Measurements from ENCODE around the gene CENPE.
"Not testable (repeated sequence)": the region's sequence is repeated elsewhere in the genome, so short reads cannot be mapped to it uniquely, and the experiment has no call there.

Gene CENPE, protein sequence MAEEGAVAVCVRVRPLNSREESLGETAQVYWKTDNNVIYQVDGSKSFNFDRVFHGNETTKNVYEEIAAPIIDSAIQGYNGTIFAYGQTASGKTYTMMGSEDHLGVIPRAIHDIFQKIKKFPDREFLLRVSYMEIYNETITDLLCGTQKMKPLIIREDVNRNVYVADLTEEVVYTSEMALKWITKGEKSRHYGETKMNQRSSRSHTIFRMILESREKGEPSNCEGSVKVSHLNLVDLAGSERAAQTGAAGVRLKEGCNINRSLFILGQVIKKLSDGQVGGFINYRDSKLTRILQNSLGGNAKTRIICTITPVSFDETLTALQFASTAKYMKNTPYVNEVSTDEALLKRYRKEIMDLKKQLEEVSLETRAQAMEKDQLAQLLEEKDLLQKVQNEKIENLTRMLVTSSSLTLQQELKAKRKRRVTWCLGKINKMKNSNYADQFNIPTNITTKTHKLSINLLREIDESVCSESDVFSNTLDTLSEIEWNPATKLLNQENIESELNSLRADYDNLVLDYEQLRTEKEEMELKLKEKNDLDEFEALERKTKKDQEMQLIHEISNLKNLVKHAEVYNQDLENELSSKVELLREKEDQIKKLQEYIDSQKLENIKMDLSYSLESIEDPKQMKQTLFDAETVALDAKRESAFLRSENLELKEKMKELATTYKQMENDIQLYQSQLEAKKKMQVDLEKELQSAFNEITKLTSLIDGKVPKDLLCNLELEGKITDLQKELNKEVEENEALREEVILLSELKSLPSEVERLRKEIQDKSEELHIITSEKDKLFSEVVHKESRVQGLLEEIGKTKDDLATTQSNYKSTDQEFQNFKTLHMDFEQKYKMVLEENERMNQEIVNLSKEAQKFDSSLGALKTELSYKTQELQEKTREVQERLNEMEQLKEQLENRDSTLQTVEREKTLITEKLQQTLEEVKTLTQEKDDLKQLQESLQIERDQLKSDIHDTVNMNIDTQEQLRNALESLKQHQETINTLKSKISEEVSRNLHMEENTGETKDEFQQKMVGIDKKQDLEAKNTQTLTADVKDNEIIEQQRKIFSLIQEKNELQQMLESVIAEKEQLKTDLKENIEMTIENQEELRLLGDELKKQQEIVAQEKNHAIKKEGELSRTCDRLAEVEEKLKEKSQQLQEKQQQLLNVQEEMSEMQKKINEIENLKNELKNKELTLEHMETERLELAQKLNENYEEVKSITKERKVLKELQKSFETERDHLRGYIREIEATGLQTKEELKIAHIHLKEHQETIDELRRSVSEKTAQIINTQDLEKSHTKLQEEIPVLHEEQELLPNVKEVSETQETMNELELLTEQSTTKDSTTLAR (N-terminal part only)

DNA sequence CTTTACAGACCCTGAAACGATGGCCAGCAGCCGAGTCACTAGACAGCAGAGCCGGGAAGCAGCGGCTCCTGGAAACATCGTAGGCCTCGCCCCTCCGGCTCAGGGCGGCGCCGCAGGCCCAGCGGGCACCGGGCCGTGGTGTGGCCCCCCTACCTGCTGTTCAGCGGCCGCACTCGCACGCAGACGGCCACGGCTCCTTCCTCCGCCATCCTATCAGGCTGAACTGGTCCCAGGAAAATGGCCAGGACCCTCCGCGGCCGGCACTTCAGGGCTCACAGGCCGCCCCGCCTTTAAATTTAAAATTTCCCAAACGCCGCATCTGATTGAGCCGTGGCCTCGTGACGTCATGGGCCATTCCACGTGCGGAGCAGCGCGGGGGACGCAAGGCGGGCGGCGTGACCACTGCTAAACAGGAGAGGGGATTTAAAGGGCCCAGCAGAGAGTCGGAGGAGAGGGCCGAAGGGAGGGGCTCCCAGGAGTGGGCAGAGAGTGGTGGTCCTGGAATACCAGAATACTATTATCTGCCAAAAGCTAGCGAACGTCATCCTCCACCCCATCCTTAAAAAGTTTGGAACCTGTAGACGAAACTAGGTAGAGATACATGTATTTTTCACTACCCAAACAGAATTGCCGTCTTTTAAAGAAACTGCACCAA is at the start of gene CENPE:
Gene CENPE (minus strand): TSS at position 233 of the 655 bp plus-strand sequence. CDS start 24 bp downstream, at position 209.
- DNase-seq (ENCODE audit: low spot score), result peak; percentile 85

DNA sequence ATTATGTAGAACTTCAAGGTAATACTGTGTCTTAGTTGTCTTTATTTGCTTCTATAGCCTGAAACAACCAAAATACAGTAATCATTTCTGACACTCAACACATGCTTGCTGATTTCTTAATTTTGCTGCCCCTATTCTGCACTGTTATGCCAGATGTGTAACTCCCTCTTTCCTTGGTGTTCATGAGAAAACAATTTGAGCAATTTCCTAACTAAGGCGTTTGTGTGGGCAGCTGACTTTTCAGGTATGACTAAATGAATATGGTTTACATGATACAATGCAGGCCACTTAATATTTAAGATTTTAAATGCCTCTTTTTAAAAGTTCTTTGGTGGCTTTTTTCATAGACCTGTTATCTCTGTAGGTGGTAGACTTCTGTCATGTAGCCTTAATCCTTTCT is 46.1 kb upstream of the CENPE start:
- no peak for DNase-seq (ENCODE audit: low spot score)

DNA sequence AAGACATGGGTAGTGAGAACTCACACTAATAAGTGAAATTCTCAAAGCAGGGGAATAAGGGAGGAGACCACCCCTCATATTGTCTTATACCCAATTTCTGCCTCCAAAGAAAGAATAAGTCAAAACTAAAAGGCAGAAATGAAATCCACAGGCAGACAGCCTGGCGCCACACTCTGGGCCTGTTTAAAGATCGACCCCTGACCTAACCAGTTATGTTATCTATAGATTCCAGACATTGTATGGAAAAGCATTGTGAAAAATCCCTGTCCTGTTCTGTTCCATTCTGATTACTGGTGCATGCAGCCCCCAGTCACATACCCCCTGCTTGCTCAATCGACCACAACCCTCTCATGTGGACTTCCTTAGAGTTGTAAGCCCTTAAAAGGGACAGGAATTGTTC is 32.8 kb upstream of the CENPE start:
- not testable (repeated sequence) for DNase-seq (ENCODE audit: low spot score)

DNA sequence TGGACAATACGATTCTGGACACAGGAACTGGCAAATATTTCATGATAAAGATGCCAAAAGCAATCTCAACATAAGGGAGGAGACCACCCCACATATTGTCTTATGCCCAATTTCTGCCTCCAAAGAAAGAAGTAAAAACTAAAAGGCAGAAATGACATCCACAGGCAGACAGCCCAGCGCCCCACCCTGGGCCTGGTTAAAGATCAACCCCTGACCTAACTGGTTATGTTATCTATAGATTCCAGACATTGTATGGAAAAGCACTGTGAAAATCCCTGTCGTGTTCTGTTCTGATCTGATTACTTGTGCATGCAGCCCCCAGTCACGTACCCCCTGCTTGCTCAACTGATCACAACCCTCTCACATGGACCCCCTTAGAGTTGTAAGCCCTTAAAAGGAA is 25.4 kb upstream of the CENPE start:
- DNase-seq (ENCODE audit: low spot score), result not testable (repeated sequence)

DNA sequence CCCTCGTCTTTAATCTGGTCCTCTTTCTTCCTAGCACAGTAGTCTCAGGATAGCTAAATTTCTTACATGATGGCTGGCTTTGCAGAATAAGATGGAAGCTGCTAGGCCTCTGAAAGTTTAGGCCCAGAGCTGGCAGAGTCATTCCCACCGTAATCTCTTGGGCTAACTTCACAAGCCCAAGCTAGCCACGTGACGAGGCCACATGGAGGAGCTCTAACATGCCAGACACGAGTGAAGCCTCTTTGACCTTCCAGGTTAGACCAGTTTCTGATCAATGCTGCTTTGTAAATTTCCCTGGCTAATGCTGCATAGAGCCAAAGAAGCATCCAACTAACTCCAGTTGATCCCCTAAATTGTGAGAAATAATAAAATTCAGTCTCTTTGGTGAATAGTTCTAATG is 9.5 kb upstream of the CENPE start:
- DNase-seq (ENCODE audit: low spot score), result no peak

DNA sequence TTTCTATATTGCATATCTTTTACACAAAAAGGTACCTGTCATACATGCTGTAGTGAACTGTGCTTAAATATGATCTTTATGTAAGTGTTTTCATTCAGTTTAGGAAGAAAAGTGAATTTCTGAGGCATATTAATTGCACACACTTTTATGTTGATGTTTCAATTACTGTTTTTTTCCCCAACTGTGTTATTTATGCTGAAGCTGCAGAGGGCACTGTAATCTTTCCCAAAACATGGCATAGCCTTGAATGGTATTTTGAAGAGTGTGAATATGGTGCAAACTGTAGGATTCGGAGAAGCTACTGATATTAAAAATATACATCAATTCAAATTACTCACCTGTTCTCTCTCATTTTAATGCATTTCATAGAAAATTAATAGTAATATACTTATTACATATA is 6.0 kb upstream of the CENPE start:
- DNase-seq (ENCODE audit: low spot score), result no peak

DNA sequence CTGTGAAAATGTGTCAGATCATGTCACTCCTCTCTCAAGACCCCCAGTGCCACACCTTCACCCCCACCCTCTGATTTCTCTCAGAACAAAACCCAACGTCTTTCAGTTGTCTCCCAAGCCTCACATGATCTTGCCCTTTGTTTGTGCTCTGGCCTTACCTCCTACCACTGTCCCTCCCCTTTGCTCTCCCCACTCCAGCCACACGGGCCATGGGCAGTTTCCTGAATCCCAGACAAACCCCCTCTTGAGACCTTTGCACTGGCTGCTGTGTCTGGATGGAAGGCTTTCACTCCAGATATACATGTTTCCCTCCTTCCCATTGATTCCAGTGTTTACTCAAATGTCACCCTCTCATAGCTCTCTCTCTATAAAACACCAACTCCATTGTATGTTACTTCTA is 3.6 kb upstream of the CENPE start:
- no peak for DNase-seq (ENCODE audit: low spot score)

DNA sequence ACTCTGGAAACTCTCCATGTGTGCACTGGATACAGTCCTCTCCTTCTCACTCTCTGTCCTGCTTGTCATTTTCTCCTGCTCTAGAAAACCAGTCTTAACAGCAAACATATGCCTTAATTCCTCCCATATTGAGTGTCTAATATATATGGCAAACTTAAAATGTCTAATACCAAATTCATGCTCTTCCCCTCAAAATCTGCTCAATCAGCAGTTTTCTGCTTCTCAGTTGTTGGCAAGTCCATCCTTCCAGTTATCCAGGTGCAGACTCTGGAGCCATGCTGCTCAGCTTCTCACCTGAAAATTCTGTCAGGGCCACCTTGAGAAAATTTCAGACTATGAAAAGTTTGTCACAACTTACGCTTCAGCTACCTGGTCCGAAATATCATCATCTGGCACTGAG is 3.1 kb upstream of the CENPE start:
- no peak for DNase-seq (ENCODE audit: low spot score)

DNA sequence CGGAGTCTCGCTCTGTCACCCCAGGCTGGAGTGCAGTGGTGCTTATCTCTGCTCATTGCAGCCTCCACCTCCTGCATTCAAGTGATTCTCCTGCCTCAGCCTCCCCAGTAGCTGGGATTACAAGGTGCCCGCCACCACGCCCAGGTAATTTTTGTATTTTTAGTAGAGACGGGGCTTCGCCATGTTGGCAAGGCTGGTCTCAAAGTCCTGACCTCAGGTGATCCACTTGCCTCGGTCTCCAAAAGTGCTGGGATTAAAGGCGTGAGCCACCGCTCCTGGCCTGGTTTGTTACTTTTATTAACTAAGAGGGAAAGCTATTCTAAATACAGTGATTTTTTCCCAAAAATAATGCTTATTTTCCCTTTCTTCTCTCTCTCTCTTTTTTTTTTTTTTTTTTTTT is 866 bp upstream of the CENPE start:
- DNase-seq (ENCODE audit: low spot score), result no peak

DNA sequence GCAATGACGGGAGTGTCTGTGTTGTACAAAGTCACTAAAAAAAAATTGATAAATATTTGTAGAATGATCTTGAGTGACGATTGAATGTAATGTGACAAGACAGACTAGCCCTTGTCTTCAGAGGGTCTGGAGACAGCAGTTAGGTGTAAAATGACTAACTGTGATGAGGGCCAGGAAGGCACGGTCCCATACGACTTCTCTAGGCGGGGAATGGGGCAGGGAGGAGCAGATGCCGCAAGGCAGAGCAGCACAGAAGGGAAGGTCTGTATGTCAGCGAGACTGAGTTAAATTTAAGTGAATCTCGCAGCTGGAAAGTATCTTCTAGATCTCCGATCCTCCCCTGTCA is 405 bp downstream of the CENPE start:
- no peak for DNase-seq (ENCODE audit: low spot score)

DNA sequence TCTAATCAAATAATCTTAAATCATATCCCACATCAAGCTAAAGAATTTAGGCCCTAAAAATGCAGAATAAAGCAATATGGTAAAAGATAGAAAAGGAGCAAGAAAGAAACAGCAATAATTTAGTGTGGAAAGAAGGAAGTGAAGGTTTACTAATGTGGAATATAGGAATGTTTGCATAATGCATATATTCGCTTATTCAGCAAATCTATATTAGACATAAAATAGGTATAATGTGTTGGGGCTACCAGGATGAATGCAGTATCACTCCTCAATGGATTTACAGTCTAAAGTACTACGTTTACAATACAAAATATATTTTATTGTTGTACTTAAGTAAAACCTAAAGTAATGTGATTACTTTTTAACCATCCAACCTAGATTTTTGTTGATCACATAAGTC is 4.7 kb downstream of the CENPE start:
- no peak for DNase-seq (ENCODE audit: low spot score)

DNA sequence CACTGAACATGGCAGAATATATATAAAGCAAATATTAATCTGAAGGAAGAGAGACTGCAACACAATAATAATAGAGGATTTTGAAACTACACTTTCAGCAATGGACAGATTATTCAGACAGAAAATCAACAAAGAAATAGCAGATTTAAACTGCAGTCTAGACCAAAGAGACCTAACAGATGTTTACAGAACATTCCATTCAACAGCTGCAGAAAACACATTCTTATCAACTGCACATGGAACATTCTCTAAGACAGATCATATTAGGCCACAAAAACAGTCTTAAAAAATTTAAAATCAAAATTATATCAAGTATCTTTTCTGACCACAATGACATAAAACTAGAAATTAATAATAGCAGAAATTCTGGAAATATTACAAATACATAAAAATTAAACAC is 27.1 kb downstream of the CENPE start:
- DNase-seq (ENCODE audit: low spot score), result no peak

DNA sequence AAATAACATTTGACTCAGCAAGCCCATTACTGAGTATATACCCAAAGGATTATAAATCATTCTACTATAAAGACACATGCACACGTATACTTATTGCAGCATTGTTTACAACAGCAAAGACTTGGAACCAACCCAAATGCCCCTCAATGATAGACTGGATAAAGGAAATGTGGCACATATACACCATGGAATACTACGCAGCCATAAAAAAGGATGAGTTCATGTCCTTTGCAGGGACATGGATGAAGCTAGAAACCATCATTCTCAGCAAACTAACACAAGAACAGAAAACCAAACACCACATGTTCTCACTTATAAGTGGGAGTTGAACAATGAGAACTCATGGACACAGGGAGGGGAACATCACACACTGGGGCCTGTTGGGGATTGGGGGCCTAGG is 28.4 kb downstream of the CENPE start:
- not testable (repeated sequence) for DNase-seq (ENCODE audit: low spot score)

DNA sequence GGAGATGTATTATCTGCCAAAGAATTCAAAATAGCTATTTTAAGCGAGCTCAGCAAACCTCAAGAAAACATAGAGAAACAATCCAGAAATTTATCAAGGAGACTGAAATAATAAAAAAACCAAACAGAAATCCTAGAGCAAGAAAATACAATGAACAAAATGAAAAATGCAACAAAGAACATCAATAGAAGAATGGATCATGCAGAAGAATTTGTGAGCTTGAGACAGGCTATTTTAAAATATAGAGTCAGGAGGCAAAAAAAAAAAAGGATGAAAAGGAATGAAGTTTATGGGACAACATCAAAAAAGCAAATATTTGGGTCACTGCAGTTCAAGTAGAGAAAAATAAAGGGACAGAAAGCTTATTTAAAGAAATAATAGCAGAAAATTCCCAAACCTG is 29.1 kb downstream of the CENPE start:
- no peak for DNase-seq (ENCODE audit: low spot score)

DNA sequence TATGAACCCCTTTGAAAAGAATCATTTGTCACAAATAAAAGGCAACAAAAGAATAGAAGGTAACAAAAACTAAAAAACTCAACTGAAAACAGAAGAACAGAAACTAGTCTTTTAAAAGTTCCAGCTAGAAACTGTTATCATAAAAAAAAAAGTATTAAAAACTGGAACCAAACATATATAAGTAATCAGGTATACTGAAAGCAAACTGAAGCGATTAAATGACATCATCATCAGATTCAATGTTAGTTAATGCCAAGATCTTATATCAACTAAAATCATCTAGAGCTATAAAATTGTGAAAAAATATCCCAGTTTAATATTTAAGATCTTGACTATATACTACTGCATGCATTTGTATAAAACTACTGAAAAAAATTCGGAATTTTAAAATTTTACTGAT is 36.0 kb downstream of the CENPE start:
- DNase-seq (ENCODE audit: low spot score), result no peak

DNA sequence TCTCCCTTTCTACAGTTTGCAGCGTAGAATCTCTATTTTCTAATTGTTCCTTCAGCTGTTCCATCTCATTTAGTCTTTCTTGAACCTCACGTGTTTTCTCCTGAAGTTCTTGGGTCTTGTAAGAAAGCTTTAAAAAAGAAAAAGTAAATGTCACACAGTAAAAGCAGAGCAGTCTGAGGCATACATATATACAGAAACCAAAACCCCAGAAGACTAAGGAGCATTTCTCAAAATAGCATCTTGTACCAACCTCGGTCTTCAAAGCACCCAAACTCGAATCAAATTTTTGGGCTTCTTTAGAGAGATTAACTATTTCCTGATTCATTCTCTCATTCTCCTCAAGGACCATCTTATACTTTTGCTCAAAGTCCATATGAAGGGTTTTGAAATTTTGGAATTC is 39.4 kb downstream of the CENPE start:
- DNase-seq (ENCODE audit: low spot score), result no peak

DNA sequence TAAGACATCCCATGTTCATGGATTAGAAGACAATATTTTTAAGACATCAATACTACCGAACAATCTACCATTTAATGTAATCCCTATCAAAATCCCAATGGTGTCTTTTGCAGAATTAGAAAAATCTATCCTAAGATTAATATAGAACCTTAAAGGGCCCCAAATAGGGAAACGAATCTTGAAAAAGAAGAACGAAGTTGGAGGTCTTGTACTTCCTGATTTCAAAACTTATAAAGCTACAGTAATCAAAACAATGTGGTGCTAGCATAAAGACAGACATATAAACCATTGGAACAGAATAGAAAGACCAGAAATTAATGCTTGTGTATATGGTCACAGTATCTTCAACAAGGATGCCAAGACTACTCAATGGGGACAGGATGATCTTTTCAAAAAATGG is 42.0 kb downstream of the CENPE start:
- no peak for DNase-seq (ENCODE audit: low spot score)

DNA sequence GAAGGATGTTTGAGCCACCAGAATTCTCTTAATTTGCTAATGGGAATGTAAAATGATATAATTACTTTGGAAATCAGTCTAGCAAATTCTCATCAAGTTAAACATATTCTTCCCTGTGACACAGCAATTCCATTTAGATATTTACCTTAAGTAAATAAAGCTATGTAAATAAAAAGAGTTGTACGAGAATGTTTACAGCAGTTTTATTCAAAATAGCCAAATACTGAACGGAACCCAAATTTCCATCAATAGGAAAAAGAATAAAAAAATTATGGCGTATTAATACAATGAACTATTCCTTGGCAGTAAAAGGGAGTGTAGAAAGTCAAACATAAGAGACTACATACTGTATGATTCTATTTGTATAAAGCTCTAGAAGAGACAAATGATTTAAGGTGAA is 45.8 kb downstream of the CENPE start:
- DNase-seq (ENCODE audit: low spot score), result no peak

DNA sequence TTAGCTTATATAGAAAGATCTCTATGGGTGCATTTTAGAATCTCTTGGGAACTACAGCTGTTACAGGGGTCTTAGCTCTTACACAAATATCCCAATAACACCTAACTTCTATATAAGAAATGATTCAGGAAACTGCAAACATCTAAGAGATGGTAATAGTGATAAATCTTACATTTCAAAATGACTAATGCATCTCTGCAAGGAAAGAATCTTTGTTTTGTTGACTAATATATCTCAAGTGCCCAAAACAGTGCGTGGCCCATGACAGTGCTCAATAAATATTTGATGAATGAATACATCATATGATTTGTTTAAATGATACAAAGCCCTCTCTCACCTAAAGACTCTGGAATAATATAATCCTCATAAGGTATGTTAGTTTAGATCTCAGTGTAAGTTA is 47.5 kb downstream of the CENPE start:
- peak; percentile 4 for DNase-seq (ENCODE audit: low spot score)

DNA sequence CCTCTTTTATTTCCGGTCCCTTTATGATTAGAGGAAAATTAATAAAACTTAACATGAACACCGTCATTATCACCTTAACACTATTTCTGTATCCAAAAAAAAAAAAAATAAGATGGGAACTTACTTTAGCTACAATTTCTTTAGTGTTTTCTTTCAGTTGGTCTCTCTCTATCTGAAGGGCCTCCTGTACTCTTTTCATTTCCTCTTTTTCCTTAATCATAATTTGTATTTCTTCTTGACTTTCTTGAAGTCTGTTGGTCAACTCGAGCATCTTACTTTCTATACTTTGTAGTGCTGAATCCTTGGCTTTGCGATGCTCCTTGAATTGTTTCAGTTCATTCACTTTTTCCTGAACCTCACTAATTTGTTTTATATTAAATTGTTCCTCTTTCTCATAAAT is 53.2 kb downstream of the CENPE start:
- no peak for DNase-seq (ENCODE audit: low spot score)

DNA sequence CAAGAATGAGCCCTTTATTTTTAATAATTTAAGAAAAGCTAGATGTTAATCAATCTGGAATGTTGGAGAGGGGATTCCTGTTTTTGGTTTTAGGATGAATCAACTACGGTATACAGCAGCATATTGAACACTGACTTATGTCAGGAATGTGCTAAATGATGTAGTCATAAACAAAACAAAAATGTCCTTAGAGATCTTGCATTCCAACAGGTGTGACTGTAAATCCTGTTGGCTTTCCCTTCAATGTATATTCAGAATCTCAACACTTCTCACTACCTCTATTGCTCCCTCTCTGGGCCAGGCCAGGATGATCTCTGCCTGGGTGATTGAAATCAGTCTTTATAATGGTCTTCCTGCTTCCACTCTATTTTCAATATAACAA is 60.7 kb downstream of the CENPE start:
- DNase-seq (ENCODE audit: low spot score), result peak; percentile 2

All from AG08396 (cell line).